ENCODE measurements around the gene SRSF7.

DNA sequence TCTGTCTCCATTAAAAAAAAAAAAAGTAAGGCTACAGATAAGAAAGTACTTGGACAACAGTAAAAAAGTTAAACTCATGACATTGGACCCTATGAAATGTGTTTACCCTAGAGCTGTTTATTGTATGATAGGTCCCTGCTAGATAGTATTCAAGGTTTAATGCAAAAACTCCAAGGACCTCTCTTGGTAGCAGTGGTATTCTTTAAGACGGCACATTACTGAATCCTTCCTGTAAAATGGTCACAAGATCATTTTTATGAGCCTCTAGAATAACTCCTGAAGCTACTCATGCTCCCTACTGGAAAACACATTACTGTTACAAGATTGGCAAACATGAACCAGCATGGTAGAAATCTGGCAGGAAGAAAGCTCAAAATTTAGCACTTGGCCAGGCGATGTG, 46.5 kb downstream of the SRSF7 start:
- TF ChIP-seq SUZ12 (IDR thresholded peaks at IDR 0.05) = no peak
- no peak for TF ChIP-seq SP1 (IDR thresholded peaks at IDR 0.05)
- no peak for TF ChIP-seq TARDBP (IDR thresholded peaks at IDR 0.05)
- no peak for TF ChIP-seq ARNT (IDR thresholded peaks at IDR 0.05)
- no peak for TF ChIP-seq FOXK2 (IDR thresholded peaks at IDR 0.05)
- TF ChIP-seq ELF4 (IDR thresholded peaks at IDR 0.05) = no peak
- no peak for TF ChIP-seq FOXM1 (IDR thresholded peaks at IDR 0.05; ENCODE audit: borderline replicate concordance)
- TF ChIP-seq HDGF (IDR thresholded peaks at IDR 0.05; ENCODE audit: borderline replicate concordance) = no peak
- TF ChIP-seq, protein P1, sequence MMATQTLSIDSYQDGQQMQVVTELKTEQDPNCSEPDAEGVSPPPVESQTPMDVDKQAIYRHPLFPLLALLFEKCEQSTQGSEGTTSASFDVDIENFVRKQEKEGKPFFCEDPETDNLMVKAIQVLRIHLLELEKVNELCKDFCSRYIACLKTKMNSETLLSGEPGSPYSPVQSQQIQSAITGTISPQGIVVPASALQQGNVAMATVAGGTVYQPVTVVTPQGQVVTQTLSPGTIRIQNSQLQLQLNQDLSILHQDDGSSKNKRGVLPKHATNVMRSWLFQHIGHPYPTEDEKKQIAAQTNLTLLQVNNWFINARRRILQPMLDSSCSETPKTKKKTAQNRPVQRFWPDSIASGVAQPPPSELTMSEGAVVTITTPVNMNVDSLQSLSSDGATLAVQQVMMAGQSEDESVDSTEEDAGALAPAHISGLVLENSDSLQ (IDR thresholded peaks at IDR 0.05) = no peak
- TF ChIP-seq FOXA1 (IDR thresholded peaks at IDR 0.05) = no peak
- no peak for TF ChIP-seq BHLHE40 (IDR thresholded peaks at IDR 0.05; ENCODE audit: borderline replicate concordance)

All from HEK293T (cell line).